ENCODE results near the gene ALX4. TPM values are rescaled to one million over a fixed set of nuclear protein-coding genes. Genes with fewer than 3 reads are reported as not detected.
A peak's percentile ranks its signal among the peaks of the same experiment; 100 is the strongest.

Gene ALX4
- total RNA-seq, 1 experiment from 2014 or later: 1.1 TPM

DNA sequence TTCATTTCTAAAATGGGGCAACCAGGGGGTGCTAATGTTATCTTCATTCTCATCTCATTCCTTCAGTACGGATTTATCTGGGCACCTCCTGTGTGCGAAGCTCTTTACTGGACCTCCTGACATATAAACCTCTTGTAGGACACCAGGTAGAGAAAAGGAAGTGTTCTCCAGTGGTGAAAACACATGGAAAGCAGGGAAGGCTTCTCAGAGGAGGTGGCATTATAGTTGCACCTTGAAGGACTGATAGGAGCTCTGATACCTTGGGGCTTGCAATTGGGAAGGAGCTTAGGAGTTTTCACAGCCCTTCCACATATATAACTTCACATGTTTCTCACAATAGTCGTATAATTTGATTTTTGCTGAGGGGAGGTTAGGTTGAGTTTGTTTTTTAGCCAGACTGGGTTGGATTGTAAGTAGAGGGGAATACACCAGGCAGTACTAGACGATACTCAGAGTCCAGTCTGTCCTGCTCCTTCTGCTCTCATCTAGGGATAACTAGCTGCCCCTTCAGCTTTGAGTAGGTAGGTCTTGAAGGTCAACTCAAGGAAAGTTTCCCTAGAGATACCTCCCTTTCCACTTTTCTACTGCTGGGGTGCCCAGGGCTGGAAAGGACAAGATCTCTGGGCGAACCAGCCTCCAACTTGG is 34.0 kb upstream of the ALX4 start:
- H3K27ac ChIP-seq: no peak overlapping the region

DNA sequence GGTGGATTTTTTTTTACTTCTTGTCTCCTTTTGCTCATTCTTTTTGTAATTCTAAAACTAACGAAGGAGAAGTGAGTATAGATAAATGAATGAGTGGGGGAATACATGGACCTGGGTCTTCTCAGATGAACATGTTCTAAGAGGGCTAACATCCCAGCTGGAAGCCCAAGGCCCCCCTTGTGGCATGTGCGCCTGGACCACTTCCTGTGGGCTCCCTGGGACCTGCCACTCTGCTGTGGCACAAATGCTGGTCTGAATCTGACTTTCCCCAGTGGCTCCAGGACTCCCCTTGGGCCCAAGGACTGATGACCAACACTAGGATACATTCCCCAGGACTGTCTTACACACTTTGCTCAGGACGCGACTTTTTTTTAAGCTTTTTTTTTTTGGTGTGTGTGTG is 32.7 kb upstream of the ALX4 start:
- Histone ChIP-seq H3K27me3 (no peaks in the 10 kb centered on the region), H3K4me3 (no peak overlapping the region), H3K36me3 (no peaks in the 10 kb centered on the region), H3K4me1 (peaks cover 11% of the 10 kb centered on the region), H3K27ac (no peak overlapping the region), H3K9me3 (replicated peaks) (no peaks in the 10 kb centered on the region)
- no peak for DNase-seq

More for the DNA sequence above, 34.0 kb upstream of the ALX4 start:
- Histone ChIP-seq H3K27me3 (no peaks in the 10 kb centered on the region), H3K36me3 (no peaks in the 10 kb centered on the region), H3K4me3 (no peak overlapping the region), H3K9me3 (replicated peaks) (no peaks in the 10 kb centered on the region), H3K4me1 (peaks cover under 1% of the 10 kb centered on the region; the same call in 1 of the 2 replicates)
- no peak for DNase-seq

DNA sequence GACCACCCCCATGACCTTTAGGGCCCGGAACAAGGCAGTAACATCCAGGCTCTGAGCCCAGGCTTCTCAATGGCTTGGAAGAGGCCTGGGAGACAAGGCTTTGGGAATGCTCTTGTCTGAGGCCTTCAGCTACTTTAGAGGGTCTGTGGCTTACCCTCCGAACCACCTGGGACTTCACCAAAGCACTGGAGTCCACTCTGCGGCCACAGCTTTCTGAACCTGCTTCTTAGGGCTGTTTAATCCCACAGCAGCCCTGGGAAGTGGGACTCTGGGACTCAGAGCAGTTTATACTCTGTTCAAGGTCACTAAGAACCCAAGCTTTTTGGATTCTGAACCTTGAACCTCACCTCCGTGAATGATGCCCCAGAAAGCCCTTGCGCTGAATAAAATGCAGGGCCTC is 30.7 kb upstream of the ALX4 start:
- Histone ChIP-seq H3K27me3 (no peaks in the 10 kb centered on the region), H3K4me3 (no peak overlapping the region)

DNA sequence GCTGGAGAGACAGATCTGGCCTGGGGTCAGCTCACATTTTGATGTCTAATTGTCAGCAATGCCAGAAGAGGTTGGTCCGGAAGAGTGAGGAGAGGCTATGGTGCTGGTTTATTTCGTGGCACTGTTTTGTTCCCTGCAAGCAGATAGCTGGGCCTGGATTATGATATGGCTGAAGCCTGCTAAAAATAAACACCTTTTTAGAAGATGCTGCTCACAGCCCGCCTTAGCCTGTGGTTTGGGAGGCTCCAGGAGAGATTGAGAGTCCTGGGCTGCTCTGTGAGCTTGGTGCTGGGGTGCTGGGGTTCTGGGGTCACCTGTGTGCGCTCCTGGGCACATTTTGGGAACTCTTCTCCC is 29.6 kb upstream of the ALX4 start:
- Histone ChIP-seq H3K27me3 (no peaks in the 10 kb centered on the region), H3K36me3 (no peaks in the 10 kb centered on the region)
- DNase-seq: no peak

More for the DNA sequence above, 30.7 kb upstream of the ALX4 start:
- H3K4me1 ChIP-seq: peaks cover 11% of the 10 kb centered on the region
- H3K36me3 ChIP-seq: no peaks in the 10 kb centered on the region
- no peak overlapping the region for H3K27ac ChIP-seq
- DNase-seq: no peak
- H3K9me3 ChIP-seq (replicated peaks): no peaks in the 10 kb centered on the region

DNA sequence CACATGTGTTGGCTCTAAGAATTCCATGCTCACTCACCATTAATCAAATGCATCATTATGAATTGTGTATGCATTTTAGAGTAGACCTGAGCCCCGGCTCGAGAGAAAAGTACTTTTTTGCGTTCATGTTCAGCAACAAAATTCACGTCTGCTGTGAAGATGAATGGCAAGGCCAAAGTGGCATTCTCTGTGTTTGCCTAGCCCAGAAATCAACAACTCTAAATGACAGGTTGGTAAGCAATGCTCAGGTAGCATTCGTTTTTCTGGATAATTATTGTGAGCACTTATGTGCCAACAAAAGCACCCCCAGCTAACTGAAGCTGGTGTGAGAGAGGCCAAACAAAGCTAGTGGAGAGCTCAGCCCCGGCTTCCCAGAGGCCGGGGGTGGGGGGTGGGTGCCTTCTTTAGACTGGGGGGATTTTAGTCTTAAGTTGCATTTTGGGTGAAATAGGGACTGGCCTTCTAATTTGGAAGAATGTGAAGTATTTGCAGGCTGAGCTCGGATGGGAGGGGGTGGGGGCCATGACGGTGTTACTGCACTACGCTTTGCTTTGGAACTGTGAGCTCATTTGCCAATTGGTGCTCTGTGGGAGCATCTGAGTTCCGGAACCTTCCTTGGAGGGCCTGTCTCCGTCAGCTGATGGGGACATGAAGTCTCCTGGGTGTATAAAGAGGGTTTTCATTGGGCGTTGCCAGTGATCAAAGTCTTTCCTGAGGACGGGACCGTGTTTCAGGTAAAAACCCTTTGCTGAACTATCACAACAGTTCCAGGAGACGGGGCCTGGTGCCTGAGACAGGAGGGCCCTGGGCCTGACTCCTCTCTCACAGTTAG is 29.0 kb upstream of the ALX4 start:
- H3K27me3 ChIP-seq: no peaks in the 10 kb centered on the region
- H3K4me1 ChIP-seq: peaks cover 23% of the 10 kb centered on the region
- H3K27ac ChIP-seq: peak overlapping the region; percentile 75

More for the DNA sequence above, 29.6 kb upstream of the ALX4 start:
- H3K4me3 ChIP-seq: no peak overlapping the region
- no peaks in the 10 kb centered on the region for H3K9me3 ChIP-seq (replicated peaks)
- H3K27ac ChIP-seq: no peak overlapping the region
- peaks cover 17% of the 10 kb centered on the region for H3K4me1 ChIP-seq

DNA sequence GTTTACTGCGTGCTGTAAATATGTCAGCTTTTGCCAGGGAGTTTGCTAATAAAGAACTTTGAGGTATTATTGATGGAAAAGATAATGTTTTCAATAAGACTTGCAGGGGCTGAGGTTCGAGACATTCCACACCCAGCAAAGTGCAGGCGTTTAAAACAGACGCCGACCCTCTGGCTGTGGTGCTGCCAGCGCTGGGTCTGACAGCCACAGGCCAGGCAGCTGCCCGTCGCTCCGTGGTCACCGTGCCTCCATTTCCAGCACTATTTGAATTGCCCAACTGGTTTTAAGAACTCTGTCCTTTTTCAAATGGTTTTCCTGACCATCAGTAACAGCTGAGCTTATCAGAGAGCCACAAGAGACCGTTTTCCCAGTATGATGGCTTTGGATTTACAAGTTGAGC is 28.1 kb upstream of the ALX4 start:
- DNase-seq: peak; percentile 70 to 75
- H3K27me3 ChIP-seq: no peaks in the 10 kb centered on the region

More for the DNA sequence above, 29.0 kb upstream of the ALX4 start:
- no peak for DNase-seq
- Histone ChIP-seq H3K4me3 (no peak overlapping the region), H3K36me3 (no peaks in the 10 kb centered on the region), H3K9me3 (replicated peaks) (no peaks in the 10 kb centered on the region)

DNA sequence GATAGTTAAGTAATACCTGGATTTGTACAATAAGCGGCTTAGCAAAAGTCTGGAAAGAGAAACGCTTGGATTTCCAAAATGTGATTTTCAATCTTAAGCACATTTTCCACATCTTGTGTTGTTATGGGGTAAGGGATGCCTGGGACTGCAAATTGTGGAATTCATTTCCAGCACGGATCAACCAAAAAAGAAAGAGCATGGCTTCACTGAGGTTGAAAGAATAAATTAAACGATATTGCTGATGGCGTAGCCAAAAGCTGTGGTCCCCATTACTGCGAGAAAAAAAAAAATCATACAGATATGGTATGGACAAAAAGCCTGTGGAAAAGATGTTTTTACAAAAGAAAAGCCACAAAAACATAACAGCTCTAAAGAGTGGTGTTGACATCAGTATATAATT is 26.0 kb upstream of the ALX4 start:
- no peaks in the 10 kb centered on the region for H3K27me3 ChIP-seq

More for the DNA sequence above, 28.1 kb upstream of the ALX4 start:
- Histone ChIP-seq H3K36me3 (no peaks in the 10 kb centered on the region), H3K27ac (peak overlapping the region; percentile 75), H3K4me3 (peak overlapping the region; percentile 45), H3K9me3 (replicated peaks) (no peaks in the 10 kb centered on the region), H3K4me1 (peaks cover 32% of the 10 kb centered on the region)

DNA sequence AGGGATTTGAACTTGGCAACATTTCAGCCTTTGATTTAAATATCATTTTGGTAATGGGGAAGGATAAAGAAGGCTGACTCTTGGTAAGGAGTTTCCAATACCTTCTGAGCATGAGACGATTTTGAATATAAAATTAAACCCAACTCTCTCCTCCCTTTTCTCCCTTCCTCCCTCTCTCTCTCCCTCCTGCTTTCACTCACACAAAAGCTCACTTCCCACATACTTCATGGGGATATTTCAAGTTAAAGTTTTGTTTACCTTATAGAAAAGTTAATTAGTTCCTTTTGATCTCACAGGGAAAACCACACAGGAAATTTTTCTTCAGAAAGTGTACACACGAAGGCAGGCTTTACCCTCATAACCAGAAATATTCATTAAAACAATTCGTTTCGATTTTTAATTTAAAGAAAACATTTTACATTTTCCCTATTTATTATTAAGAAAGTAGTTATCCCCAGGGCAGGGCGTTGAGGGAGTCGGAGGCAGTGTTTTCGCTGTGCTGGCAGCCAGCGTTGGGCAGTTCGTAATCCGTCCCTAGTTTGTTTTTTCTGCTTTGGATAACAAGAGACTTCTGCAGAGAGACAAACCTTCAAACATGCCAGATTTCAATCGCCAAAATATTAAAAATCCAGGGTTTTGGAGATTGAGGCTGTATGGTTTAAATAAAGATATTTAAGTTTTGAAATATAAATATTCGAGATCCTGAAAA is 25.3 kb upstream of the ALX4 start:
- H3K27me3 ChIP-seq: no peaks in the 10 kb centered on the region
- peak; percentile 36 to 70 for DNase-seq
- peak overlapping the region; percentile 45 for H3K4me3 ChIP-seq
- H3K4me1 ChIP-seq: peaks cover 47% of the 10 kb centered on the region
- H3K36me3 ChIP-seq: no peaks in the 10 kb centered on the region
- peak overlapping the region; percentile 75 for H3K27ac ChIP-seq
- H3K9me3 ChIP-seq (replicated peaks): no peaks in the 10 kb centered on the region

More for the DNA sequence above, 26.0 kb upstream of the ALX4 start:
- Histone ChIP-seq H3K9me3 (replicated peaks) (no peaks in the 10 kb centered on the region), H3K4me3 (peak overlapping the region; percentile 45), H3K4me1 (peaks cover 43% of the 10 kb centered on the region), H3K36me3 (no peaks in the 10 kb centered on the region), H3K27ac (peak overlapping the region; percentile 75)
- DNase-seq: peak in 1 of 2 experiments; percentile 45

DNA sequence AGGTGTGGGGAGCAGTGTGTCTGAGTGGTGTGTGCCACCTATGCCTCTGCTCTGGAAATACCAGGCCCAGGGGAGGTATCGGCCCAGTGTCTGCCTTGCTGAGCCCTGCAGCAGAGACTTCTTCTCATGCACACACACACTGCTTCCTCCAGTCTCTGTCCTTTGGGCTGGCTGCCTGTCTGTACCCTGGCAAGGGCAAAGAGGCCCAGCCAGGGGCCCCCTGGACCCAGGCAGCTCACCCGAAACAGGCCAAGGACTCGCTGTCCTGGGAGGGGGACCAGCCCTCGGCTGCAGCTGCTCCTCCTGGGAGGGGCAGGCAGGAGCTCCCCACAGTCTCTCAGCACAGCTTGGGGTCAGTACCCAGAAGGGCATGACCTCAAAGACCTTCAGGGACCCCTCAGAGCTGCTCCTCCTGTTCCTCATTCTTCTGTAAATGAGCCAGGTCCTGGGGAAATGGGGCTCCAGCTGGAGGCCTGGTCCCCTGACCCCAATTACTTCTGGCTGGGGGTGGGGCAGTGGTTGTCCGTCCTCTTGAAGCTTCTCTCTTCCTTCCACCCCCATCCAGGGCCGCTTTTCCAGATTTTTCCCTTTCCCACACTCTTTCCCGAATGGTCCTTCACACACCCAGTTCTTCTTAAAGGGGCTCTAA is 24.5 kb upstream of the ALX4 start:
- peak overlapping the region; percentile 45; the same call in 1 of the 2 replicates for H3K4me3 ChIP-seq
- H3K36me3 ChIP-seq: no peaks in the 10 kb centered on the region
- H3K4me1 ChIP-seq: peaks cover 47% of the 10 kb centered on the region
- peak; percentile 73 to 81 for DNase-seq
- no peaks in the 10 kb centered on the region for H3K9me3 ChIP-seq (replicated peaks)
- peak overlapping the region; percentile 75 for H3K27ac ChIP-seq
- no peaks in the 10 kb centered on the region for H3K27me3 ChIP-seq

DNA sequence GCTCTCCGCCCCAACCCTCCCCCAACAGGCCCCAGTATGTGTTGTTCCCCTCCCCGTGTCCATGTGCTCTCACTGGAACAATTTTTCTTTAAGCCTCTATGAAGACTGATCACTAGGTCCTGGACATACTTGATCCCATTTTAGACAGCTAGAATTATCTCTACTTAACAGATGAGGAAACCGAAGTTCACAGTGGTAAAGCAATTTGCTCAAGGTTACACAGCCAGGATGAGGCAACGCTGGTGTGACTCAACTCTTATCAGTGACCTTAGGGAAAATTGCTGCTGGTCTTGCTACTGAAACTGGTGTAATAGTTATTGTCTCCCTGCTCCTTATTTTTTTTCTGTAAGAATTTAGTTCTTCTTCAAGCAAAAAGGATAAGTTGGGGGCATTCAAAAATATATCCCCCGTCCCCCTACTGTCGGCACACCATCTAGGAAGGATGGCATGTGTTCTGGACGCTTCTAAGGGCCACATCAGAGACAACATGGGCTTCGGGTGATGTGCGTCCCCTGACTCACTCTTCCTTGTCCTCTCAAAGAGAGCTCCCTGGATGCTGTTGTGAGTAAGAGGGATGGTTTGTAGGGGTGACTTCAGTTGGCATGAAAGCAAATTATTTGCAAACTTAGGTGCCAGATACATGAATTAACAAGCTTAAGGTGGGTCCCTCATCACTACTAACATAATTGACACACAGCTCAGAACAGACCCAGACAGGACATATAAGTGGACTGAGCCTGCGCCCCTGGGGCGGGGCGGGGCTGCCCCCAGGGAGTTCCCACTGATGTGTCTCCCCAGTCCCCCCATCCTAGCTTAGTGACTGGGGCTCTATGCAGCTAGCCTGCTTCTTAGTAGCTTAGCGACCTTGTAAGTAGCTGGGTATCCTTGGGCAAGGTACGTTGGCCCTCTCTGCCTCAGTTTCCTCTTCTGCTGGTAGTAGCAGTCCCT is 23.6 kb upstream of the ALX4 start:
- H3K36me3 ChIP-seq: no peaks in the 10 kb centered on the region
- H3K9me3 ChIP-seq (replicated peaks): no peaks in the 10 kb centered on the region
- no peaks in the 10 kb centered on the region for H3K27me3 ChIP-seq
- no peak overlapping the region for H3K4me3 ChIP-seq
- peaks cover 43% of the 10 kb centered on the region for H3K4me1 ChIP-seq
- DNase-seq: peak in 1 of 2 experiments; percentile 53
- H3K27ac ChIP-seq: peak overlapping the region; percentile 75

DNA sequence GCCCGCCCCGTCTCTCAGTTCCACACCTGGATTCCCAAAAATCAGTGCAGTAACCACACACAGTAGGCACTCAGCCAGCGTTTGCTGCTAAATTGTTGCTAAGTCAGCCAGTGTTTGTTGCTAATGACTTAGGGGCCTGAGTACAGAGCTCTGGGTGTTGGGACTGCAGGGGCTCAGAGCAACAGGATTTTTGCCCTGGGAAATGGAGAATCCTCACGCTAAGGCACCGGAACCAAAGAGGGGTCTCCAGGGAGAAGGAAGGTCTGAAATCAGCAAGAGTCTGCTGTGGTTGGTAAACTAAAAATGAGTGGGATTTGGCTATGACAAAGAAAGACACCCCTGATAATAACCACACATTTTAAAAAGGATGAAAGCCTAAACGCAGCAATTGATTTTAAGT is 22.7 kb upstream of the ALX4 start:
- peaks cover 36% of the 10 kb centered on the region for H3K4me1 ChIP-seq
- H3K27me3 ChIP-seq: no peaks in the 10 kb centered on the region
- peak; percentile 67 to 78 for DNase-seq
- H3K27ac ChIP-seq: peak overlapping the region; percentile 75
- H3K36me3 ChIP-seq: no peaks in the 10 kb centered on the region
- no peak overlapping the region for H3K4me3 ChIP-seq
- H3K9me3 ChIP-seq (replicated peaks): no peaks in the 10 kb centered on the region

DNA sequence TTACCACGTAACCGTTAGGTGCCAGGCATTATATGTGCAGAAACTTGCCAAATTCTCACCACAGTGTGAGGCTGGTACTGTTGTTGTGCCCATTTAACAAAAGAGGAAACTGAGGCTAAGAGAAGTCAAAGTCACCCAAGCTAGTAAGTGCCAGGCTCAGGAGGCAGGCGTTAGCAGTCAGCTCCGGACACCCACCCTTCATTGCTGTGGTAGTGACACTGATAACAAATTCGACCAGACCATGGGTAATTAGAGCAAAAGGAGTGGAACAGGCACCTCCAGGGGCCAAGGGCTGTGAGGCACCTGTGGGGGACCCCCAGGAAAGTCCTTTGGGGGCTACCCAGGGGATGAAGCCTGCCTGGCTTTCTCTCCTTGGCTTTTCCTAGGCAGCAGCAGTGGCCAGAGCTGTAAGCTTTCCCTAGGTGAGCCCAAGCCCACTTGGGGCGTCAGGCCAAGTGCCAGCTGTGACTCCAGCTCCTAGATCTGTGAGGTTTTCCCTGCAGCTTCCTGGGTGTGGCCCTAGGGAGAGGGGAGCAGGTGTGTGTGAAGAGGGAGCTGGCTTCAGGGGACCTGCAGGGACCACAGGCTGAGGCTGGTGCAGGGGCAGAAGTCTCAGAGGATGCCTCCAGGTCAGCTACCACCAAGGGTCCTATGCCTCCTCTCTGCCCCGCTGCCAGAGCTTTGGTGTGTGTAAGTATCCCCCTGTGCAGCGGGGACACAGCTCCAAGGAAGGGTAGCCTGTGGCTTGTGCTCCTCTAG is 19.7 kb upstream of the ALX4 start:
- DNase-seq: peak in 1 of 2 experiments; percentile 47
- Histone ChIP-seq H3K27ac (no peak overlapping the region), H3K9me3 (replicated peaks) (no peaks in the 10 kb centered on the region), H3K4me3 (no peak overlapping the region), H3K4me1 (peaks cover 49% of the 10 kb centered on the region), H3K27me3 (no peaks in the 10 kb centered on the region), H3K36me3 (no peaks in the 10 kb centered on the region)

DNA sequence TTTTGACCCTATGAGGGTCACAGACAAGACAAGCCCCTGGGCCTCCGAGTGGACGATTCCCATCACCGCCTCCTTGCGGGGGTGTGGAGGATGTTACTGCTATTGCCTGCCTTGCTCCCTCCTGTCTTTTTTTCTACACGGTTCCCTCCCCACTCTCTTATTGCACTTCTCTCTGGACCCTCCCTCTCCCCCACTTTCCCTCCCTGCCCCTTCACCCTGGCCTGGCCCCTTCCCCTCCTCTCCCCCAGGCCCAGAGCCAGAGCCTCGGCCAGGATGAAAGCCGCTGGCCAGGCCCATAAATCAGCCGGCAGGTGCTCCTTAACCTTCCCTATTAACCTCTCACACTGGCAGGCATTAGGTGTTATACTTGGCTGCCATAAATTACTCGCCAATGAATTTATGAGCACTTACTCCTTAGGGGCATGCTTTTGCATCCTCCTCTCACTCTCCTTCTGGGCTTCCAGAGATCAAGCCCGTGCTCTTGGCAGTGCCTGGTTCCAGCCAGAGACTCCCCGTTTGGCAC is 18.3 kb upstream of the ALX4 start:
- Histone ChIP-seq H3K36me3 (no peaks in the 10 kb centered on the region), H3K27ac (no peak overlapping the region), H3K27me3 (no peaks in the 10 kb centered on the region), H3K4me1 (peaks cover 47% of the 10 kb centered on the region), H3K9me3 (replicated peaks) (no peaks in the 10 kb centered on the region), H3K4me3 (no peak overlapping the region)
- DNase-seq: no peak
